ENCODE measurements around the gene DNAH8. TPM values are rescaled to one million over a fixed set of nuclear protein-coding genes. Genes with fewer than 3 reads are reported as not detected.

DNAH8 gene
- polyA plus RNA-seq, 3 donors: not detected

- Histone ChIP-seq H3K4me3 (replicated peaks in 1 of 3; ENCODE audit: low read depth in 2 of 3, low read length in 3 of 3) (no peak overlapping the region), H3K9ac (ENCODE audit: insufficient read depth, low read length, poor library complexity, severe bottlenecking) (no peak overlapping the region), H3K27ac (ENCODE audit: low read depth in 1 of 2, low read length in 2 of 2) (no peak overlapping the region), H3K9me3 (replicated peaks in 1 of 2; ENCODE audit: control insufficient read depth in 1 of 2, insufficient read depth in 1 of 2, low read length in 2 of 2) (no peaks in the 10 kb centered on the region), H3K79me2 (ENCODE audit: insufficient read depth, low read length) (no peaks in the 10 kb centered on the region), H2AFZ (ENCODE audit: insufficient read depth, low read depth, low read length, poor library complexity, severe bottlenecking) (no peak overlapping the region), H3K27me3 (ENCODE audit: control insufficient read depth in 2 of 2, insufficient read depth in 2 of 2, low read length in 2 of 2) (no peaks in the 10 kb centered on the region), H3K36me3 (replicated peaks in 1 of 2; ENCODE audit: control insufficient read depth in 1 of 2, insufficient read depth in 2 of 2, low read length in 2 of 2) (no peaks in the 10 kb centered on the region), H4K20me1 (ENCODE audit: insufficient read depth, low read length) (no peaks in the 10 kb centered on the region), H3K4me2 (replicated peaks; ENCODE audit: extremely low read depth, low read length, poor library complexity, severe bottlenecking) (no peak overlapping the region), H3K4me1 (ENCODE audit: control insufficient read depth in 1 of 2, insufficient read depth in 2 of 2, low read length in 2 of 2) (peaks cover 15 to 16% of the 10 kb centered on the region in 2 donors)
- intact Hi-C loops (cut with micrococcal nuclease): loop anchor here in 1 of 2 donors (10.0 kb wide), 1 partner anchor 288 kb away; no protein-coding TSS in a partner anchor
- H3K4me3 Mint-ChIP-seq: peak overlapping the region in 1 of 2 donors; percentile 37
- DNase-seq: peak in 1 of 3 donors; percentile 3
- H3K9me3 Mint-ChIP-seq: peaks cover 0 to 4% (median 0%) of the 10 kb centered on the region in 7 donors
- peaks cover 1 to 4% (median 3%) of the 10 kb centered on the region in 3 donors for H3K27me3 Mint-ChIP-seq (ENCODE audit: low read depth in 3 of 3)
- 5% methylated on average over 4 of the region's 7 CpGs for WGBS (ENCODE audit: insufficient coverage)
- H3K36me3 Mint-ChIP-seq: no peaks in the 10 kb centered on the region
- no peak for TF ChIP-seq CTCF (IDR thresholded peaks at IDR 0.05)
- H3K4me1 Mint-ChIP-seq: peaks cover 25% of the 10 kb centered on the region
- peak overlapping the region in 2 of 7 donors; percentile 57 for H3K27ac Mint-ChIP-seq
Measured at GRCh38 chr6:38876475-38876874, 161.4 kb downstream of the DNAH8 start.

- 17% methylated on average over 1 of the region's 3 CpGs for WGBS (ENCODE audit: insufficient coverage)
- no peak overlapping the region for H3K27ac ChIP-seq (ENCODE audit: low read depth in 1 of 2, low read length in 2 of 2)
- intact Hi-C loops (cut with micrococcal nuclease): loop anchor here in 1 of 2 donors (10.0 kb wide), 1 partner anchor 287 kb away; no protein-coding TSS in a partner anchor
- H3K9ac ChIP-seq (ENCODE audit: insufficient read depth, low read length, poor library complexity, severe bottlenecking): no peak overlapping the region
- Mint-ChIP-seq H3K4me1 (peaks cover 25% of the 10 kb centered on the region), H3K36me3 (no peaks in the 10 kb centered on the region), H3K27me3 (ENCODE audit: low read depth in 3 of 3) (peaks cover 0 to 4% (median 3%) of the 10 kb centered on the region in 3 donors), H3K4me3 (no peak overlapping the region), H3K27ac (no peak overlapping the region), H3K9me3 (peaks cover 0 to 6% (median 0%) of the 10 kb centered on the region in 7 donors)
- H4K20me1 ChIP-seq (ENCODE audit: insufficient read depth, low read length): no peaks in the 10 kb centered on the region
- H3K4me2 ChIP-seq (replicated peaks; ENCODE audit: extremely low read depth, low read length, poor library complexity, severe bottlenecking): no peak overlapping the region
- H3K27me3 ChIP-seq (ENCODE audit: control insufficient read depth in 2 of 2, insufficient read depth in 2 of 2, low read length in 2 of 2): no peaks in the 10 kb centered on the region
- no peak for DNase-seq
- peaks cover 15 to 16% of the 10 kb centered on the region in 2 donors for H3K4me1 ChIP-seq (ENCODE audit: control insufficient read depth in 1 of 2, insufficient read depth in 2 of 2, low read length in 2 of 2)
- no peak for TF ChIP-seq CTCF (IDR thresholded peaks at IDR 0.05)
- no peaks in the 10 kb centered on the region for H3K79me2 ChIP-seq (ENCODE audit: insufficient read depth, low read length)
- no peaks in the 10 kb centered on the region for H3K36me3 ChIP-seq (replicated peaks in 1 of 2; ENCODE audit: control insufficient read depth in 1 of 2, insufficient read depth in 2 of 2, low read length in 2 of 2)
- H2AFZ ChIP-seq (ENCODE audit: insufficient read depth, low read depth, low read length, poor library complexity, severe bottlenecking): no peak overlapping the region
- H3K4me3 ChIP-seq (replicated peaks in 1 of 3; ENCODE audit: low read depth in 2 of 3, low read length in 3 of 3): no peak overlapping the region
- no peaks in the 10 kb centered on the region for H3K9me3 ChIP-seq (replicated peaks in 1 of 2; ENCODE audit: control insufficient read depth in 1 of 2, insufficient read depth in 1 of 2, low read length in 2 of 2)
Measured at GRCh38 chr6:38877721-38878120, 162.6 kb downstream of the DNAH8 start.

All from CD14-positive monocyte (primary cell).